IMR-90 (cell line): ENCODE measurements around the gene RBMS3. TPM values are rescaled to one million over a fixed set of nuclear protein-coding genes. Genes with fewer than 3 reads are reported as not detected.

Source experiments
- ATAC-seq: fragments of 200-7000 bp; cut with Tn5 transposase; 2 replicates; pipeline ENCODE4 v1.9.1; 2020; ENCODE audit warnings: low read depth, mild to moderate bottlenecking, moderate library complexity
- BruUV-seq: library from RNA; stranded (reverse); fragments of 400-500 nt; replicated peaks from 2 replicates; lab custom pipeline; 2021; lab: Mats Ljungman, UMichigan
- CTCF ChIA-PET: fragments of 300-600 bp; formaldehyde crosslinking; extraction: SDS; loops from one replicate; lab custom pipeline; 2021; ENCODE audit warnings: antibody characterized with exemption; lab: Yijun Ruan, JAX
- POLR2A ChIA-PET: fragments of 300-600 bp; sonication (Branson Sonifier 250); formaldehyde crosslinking; loops from one replicate; lab custom pipeline; 2022; ENCODE audit warnings: antibody characterized with exemption; ENCODE audit not compliant: unreplicated experiment; lab: Charles Lee
- DNase-seq: peaks from one replicate; pipeline ENCODE4 v3.0.0; 2013
- H2AFZ ChIP-seq: replicated peaks from 2 replicates; pipeline ENCODE3; 2013; ENCODE audit warnings: low read length, mild to moderate bottlenecking; ENCODE audit not compliant: poor library complexity
- H2AK5ac ChIP-seq: 2 replicates; pipeline ENCODE4 v1.6.1; 2013; ENCODE audit warnings: low read depth, low read length, inconsistent platforms
- H2AK9ac ChIP-seq: replicated peaks from 2 replicates; pipeline ENCODE3; 2013; ENCODE audit warnings: mild to moderate bottlenecking, low read depth, low read length, moderate library complexity; ENCODE audit not compliant: poor library complexity
- H2BK120ac ChIP-seq: 2 replicates; pipeline ENCODE4 v1.6.1; 2013; ENCODE audit warnings: low read depth, low read length, inconsistent platforms
- H2BK15ac ChIP-seq: 3 replicates; pipeline ENCODE4 v1.6.1; 2013; ENCODE audit warnings: low read depth, low read length, inconsistent platforms
- H2BK20ac ChIP-seq: 2 replicates; pipeline ENCODE4 v1.6.1; 2013; ENCODE audit warnings: low read depth, mild to moderate bottlenecking, inconsistent platforms, low read length, moderate library complexity
- H2BK5ac ChIP-seq: 2 replicates; pipeline ENCODE4 v1.6.1; 2013; ENCODE audit warnings: mild to moderate bottlenecking, low read depth, low read length, inconsistent platforms; ENCODE audit not compliant: poor library complexity, severe bottlenecking
- H3K14ac ChIP-seq: replicated peaks from 2 replicates; pipeline ENCODE4 v1.6.1; 2013; ENCODE audit warnings: low read depth, low read length, inconsistent platforms
- H3K18ac ChIP-seq: 2 replicates; pipeline ENCODE4 v1.6.1; 2013; ENCODE audit warnings: low read depth, low read length, control low read depth
- H3K23ac ChIP-seq: 2 replicates; pipeline ENCODE4 v1.6.1; 2013; ENCODE audit warnings: low read depth, low read length, inconsistent platforms
- H3K27ac ChIP-seq: 2 replicates; pipeline ENCODE4 v1.5.1; 2013; ENCODE audit warnings: mild to moderate bottlenecking, control low read depth, low read length; ENCODE audit not compliant: insufficient read depth
- H3K27me3 ChIP-seq: 2 replicates; pipeline ENCODE4 v1.6.1; 2013; ENCODE audit warnings: low read length; ENCODE audit not compliant: control insufficient read depth, insufficient read depth
- H3K36me3 ChIP-seq: 2 replicates; pipeline ENCODE4 v1.6.1; 2013; ENCODE audit warnings: low read length, mixed read lengths; ENCODE audit not compliant: control insufficient read depth, insufficient read depth
- H3K4ac ChIP-seq: 2 replicates; pipeline ENCODE4 v1.6.1; 2013; ENCODE audit warnings: low read depth, low read length, inconsistent platforms
- H3K4me1 ChIP-seq: 2 replicates; pipeline ENCODE4 v1.6.1; 2013; ENCODE audit warnings: low read length, mixed read lengths; ENCODE audit not compliant: control insufficient read depth, insufficient read depth
- H3K4me2 ChIP-seq: 2 replicates; pipeline ENCODE4 v1.6.1; 2013; ENCODE audit warnings: low read depth, mild to moderate bottlenecking, control low read depth, low read length, moderate library complexity
- H3K4me3 ChIP-seq: 2 replicates; pipeline ENCODE4 v1.5.1; 2013; ENCODE audit warnings: low read depth, mild to moderate bottlenecking, control low read depth, low read length, moderate library complexity; ENCODE audit not compliant: insufficient read depth
- H3K56ac ChIP-seq: 2 replicates; pipeline ENCODE4 v1.6.1; 2013; ENCODE audit warnings: low read length, inconsistent platforms; ENCODE audit not compliant: insufficient read depth; ENCODE audit errors: extremely low read depth
- H3K79me1 ChIP-seq, 2 experiments: 2 replicates each; pipeline ENCODE4 v1.6.1; 2013; ENCODE audit warnings: low read length in 2 of 2, inconsistent platforms in 1 of 2, low read depth in 1 of 2
- H3K9ac ChIP-seq: 2 replicates; pipeline ENCODE4 v1.6.1; 2013; ENCODE audit warnings: low read depth, low read length, control low read depth
- H3K9me1 ChIP-seq: 2 replicates; pipeline ENCODE4 v1.6.1; 2013; ENCODE audit warnings: low read length, inconsistent platforms; ENCODE audit not compliant: insufficient read depth
- H3K9me3 ChIP-seq: 2 replicates; pipeline ENCODE4 v1.6.1; 2013; ENCODE audit warnings: low read length; ENCODE audit not compliant: control insufficient read depth, insufficient read depth
- H4K20me1 ChIP-seq: 2 replicates; pipeline ENCODE4 v1.6.1; 2013; ENCODE audit warnings: low read length, inconsistent platforms; ENCODE audit not compliant: insufficient read depth
- H4K5ac ChIP-seq: 2 replicates; pipeline ENCODE4 v1.6.1; 2013; ENCODE audit warnings: mild to moderate bottlenecking, low read depth, low read length, control low read depth
- H4K8ac ChIP-seq, 2 experiments: 2 replicates each; pipeline ENCODE4 v1.6.1; 2013; ENCODE audit warnings: low read depth in 2 of 2, low read length in 2 of 2, control low read depth in 1 of 2, inconsistent platforms in 1 of 2
- H4K91ac ChIP-seq: 2 replicates; pipeline ENCODE4 v1.6.1; 2013; ENCODE audit warnings: low read depth, low read length, inconsistent platforms; ENCODE audit not compliant: insufficient read depth
- CHD1 ChIP-seq: IDR thresholded peaks from 2 replicates; pipeline ENCODE4 v1.6.1; 2012; ENCODE audit warnings: low read depth, low read length, improper control_type of control experiment
- MAFK ChIP-seq: IDR thresholded peaks from 2 replicates; pipeline ENCODE4 v1.6.1; 2012; ENCODE audit warnings: low read depth, low read length, improper control_type of control experiment
- NFE2L2 ChIP-seq: fragments of 150-350 bp; IDR thresholded peaks from 2 replicates; pipeline ENCODE4 v1.6.1; 2016; ENCODE audit warnings: low read depth, mild to moderate bottlenecking, low read length
- RFX5 ChIP-seq: IDR thresholded peaks from 2 replicates; pipeline ENCODE4 v1.8.0; 2012; ENCODE audit warnings: low read depth, mild to moderate bottlenecking, low read length, moderate library complexity
- WGBS, 2 experiments: methylation state at CpG; one replicate each; pipeline versions ENCODE4 v1.1.5 to v1.1.7; 2013; ENCODE audit warnings: missing lambda C conversion rate in 2 of 2; ENCODE audit not compliant: insufficient read length in 1 of 2; ENCODE audit errors: extremely low coverage in 2 of 2; 5-methylcytosine and 5-hydroxymethylcytosine counted together
- dilution Hi-C: fragments of 300-500 bp; cut with HindIII; formaldehyde crosslinking; loops from one replicate; pipeline ENCODE4 v1.14.3; 2018; ENCODE audit warnings: low sequenced_read_pairs; ENCODE audit not compliant: unreplicated experiment
- in situ Hi-C: fragments of 300-500 bp; cut with MboI; formaldehyde crosslinking; loops from 3 replicates; pipeline ENCODE4 v1.14.3; 2019; ENCODE audit warnings: low sequenced_read_pairs, inconsistent platforms, mixed read lengths
- intact Hi-C: fragments of 100-400 bp; cut with micrococcal nuclease; formaldehyde crosslinking; loops from 2 replicates; pipeline ENCODE4 v1.10.0; 2022
- polyA plus RNA-seq, 3 experiments: library from polyadenylated mRNA; depleted of rRNA; stranded (reverse); fragments of >200 nt; gene quantifications; 2 replicates each; pipeline ENCODE4 v1.2.3, GENCODE V29; 2012; ENCODE audit warnings: low replicate concordance in 1 of 3
- total RNA-seq: library from RNA; depleted of rRNA; stranded (reverse); fragments of >200 nt; gene quantifications from 2 replicates; pipeline ENCODE4 v1.2.3, GENCODE V29; 2012
- TF ChIP-seq, protein P1 (sequence below): fragments of 150-350 bp; IDR thresholded peaks from 2 replicates; pipeline ENCODE4 v1.6.1; 2017; ENCODE audit warnings: mild to moderate bottlenecking, antibody characterized with exemption, low read length, low read depth

The RBMS3 gene
- total and polyA plus RNA-seq, 2 of the 4 experiments (the other 2 are of a cell fraction) = 15.2 to 127 TPM

DNA sequence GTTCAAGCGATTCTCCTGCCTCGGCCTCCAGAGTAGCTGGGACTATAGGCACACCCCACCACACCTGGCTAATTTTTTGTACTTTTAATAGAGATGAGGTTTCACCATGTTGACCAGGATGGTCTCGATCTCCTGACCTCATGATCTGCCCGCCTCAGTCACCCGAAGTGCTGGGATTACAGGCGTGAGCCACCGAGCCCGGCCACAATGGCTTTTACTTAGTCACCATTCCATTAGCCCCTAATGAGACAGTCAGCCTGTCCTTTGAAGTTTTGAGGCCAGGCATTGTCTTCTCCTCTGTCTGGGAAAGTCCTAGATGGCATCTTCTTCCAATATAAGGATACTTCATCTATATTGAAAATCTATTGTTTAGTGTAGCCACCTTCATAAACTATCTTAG lies 515.9 kb downstream of the RBMS3 start:
- Histone ChIP-seq H4K8ac (no peak overlapping the region), H3K27ac (no peak overlapping the region), H2BK15ac (no peak overlapping the region), H2BK120ac (no peak overlapping the region), H3K4me3 (no peak overlapping the region), H3K4me2 (no peak overlapping the region), H4K5ac (no peak overlapping the region), H3K9ac (no peak overlapping the region), H3K79me1 (no peaks in the 10 kb centered on the region; a peak in 1 of 4 replicates), H2AK9ac (no peak overlapping the region), H2AK5ac (no peak overlapping the region), H3K36me3 (no peaks in the 10 kb centered on the region; the same call in 1 of the 2 replicates), H4K20me1 (no peaks in the 10 kb centered on the region), H2BK20ac (no peak overlapping the region), H3K14ac (no peak overlapping the region), H4K91ac (no peak overlapping the region), H3K9me3 (no peaks in the 10 kb centered on the region), H3K9me1 (no peaks in the 10 kb centered on the region), H3K23ac (no peak overlapping the region), H3K56ac (no peak overlapping the region), H3K4ac (no peak overlapping the region), H2BK5ac (no peak overlapping the region), H3K4me1 (no peaks in the 10 kb centered on the region), H2AFZ (no peak overlapping the region), H3K27me3 (no peaks in the 10 kb centered on the region), H3K18ac (no peak overlapping the region)
- ATAC-seq = no peak
- DNase-seq = no peak
- CTCF ChIA-PET = no interaction called here
- POLR2A ChIA-PET = interaction anchor here (0.5 kb wide), 1 partner anchor 1139 kb away, joined by 6 read pairs; no protein-coding TSS in a partner anchor
- TF ChIP-seq, protein P1, sequence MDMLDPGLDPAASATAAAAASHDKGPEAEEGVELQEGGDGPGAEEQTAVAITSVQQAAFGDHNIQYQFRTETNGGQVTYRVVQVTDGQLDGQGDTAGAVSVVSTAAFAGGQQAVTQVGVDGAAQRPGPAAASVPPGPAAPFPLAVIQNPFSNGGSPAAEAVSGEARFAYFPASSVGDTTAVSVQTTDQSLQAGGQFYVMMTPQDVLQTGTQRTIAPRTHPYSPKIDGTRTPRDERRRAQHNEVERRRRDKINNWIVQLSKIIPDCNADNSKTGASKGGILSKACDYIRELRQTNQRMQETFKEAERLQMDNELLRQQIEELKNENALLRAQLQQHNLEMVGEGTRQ = no peak
- TF ChIP-seq MAFK (no peak), NFE2L2 (no peak), CHD1 (no peak), RFX5 (no peak)
- dilution Hi-C loops = no loop called here
- BruUV-seq = no TSS peak
- no CpG with 5 or more reads among the region's 8 CpGs for WGBS, 2 experiments
- intact Hi-C loops = no loop called here
- in situ Hi-C loops = no loop called here
